GM04503 (cell line): Measurements from ENCODE around the gene GAK.
"Not testable (repeated sequence)": the region's sequence is repeated elsewhere in the genome, so short reads cannot be mapped to it uniquely, and the experiment has no call there.

ENCODE experiments used
- DNase-seq: peaks from one replicate; pipeline ENCODE4 v3.0.0-alpha.2; 2012; ENCODE audit warnings: low read depth

GAK gene

GRCh38 chr4:926538-926937, 5.6 kb downstream of the GAK start:
- DNase-seq = no peak

- no peak for DNase-seq
Observed at GRCh38 chr4:925771-926500, 6.2 kb downstream of the GAK start.

- DNase-seq = no peak
Observed at GRCh38 chr4:925171-925570, 6.9 kb downstream of the GAK start.

- no peak for DNase-seq
Observed at GRCh38 chr4:924107-925096, 7.7 kb downstream of the GAK start.

- DNase-seq = no peak
Observed at GRCh38 chr4:921830-922331, 10.2 kb downstream of the GAK start.

- not testable (repeated sequence) for DNase-seq
Observed at GRCh38 chr4:919004-919680, 13.0 kb downstream of the GAK start.

- DNase-seq = not testable (repeated sequence)
Observed at GRCh38 chr4:918591-918990, 13.5 kb downstream of the GAK start.

GRCh38 chr4:917992-918391, 14.1 kb downstream of the GAK start:
- no peak for DNase-seq

GRCh38 chr4:917466-917865, 14.7 kb downstream of the GAK start:
- DNase-seq = no peak

GRCh38 chr4:915595-915994, 16.5 kb downstream of the GAK start:
- DNase-seq = no peak

GRCh38 chr4:915041-915474, 17.1 kb downstream of the GAK start:
- no peak for DNase-seq

- no peak for DNase-seq
Observed at GRCh38 chr4:914531-914930, 17.6 kb downstream of the GAK start.

GRCh38 chr4:913280-913618, 18.9 kb downstream of the GAK start:
- DNase-seq = no peak

- DNase-seq = no peak
Observed at GRCh38 chr4:912548-913279, 19.4 kb downstream of the GAK start.

- DNase-seq = no peak
Observed at GRCh38 chr4:911871-912490, 20.1 kb downstream of the GAK start.

GRCh38 chr4:911221-911751, 20.8 kb downstream of the GAK start:
- DNase-seq = no peak

GRCh38 chr4:910366-911091, 21.6 kb downstream of the GAK start:
- DNase-seq = no peak

GRCh38 chr4:909821-910220, 22.3 kb downstream of the GAK start:
- no peak for DNase-seq

GRCh38 chr4:909131-909571, 23.0 kb downstream of the GAK start:
- no peak for DNase-seq
